ENCODE results near the gene NOL6.

The NOL6 gene

GRCh38 chr9:33447799-33448553 is 25.7 kb downstream of the NOL6 start:
- DNase-seq, result peak in 1 of 2 experiments; percentile 86

GRCh38 chr9:33446946-33447798 is 26.6 kb downstream of the NOL6 start, which contains the start of gene AQP3:
AQP3 (minus strand) TSS chr9:33447593; CDS start chr9:33447530, 63 bp downstream.
- peak; percentile 65 to 86 for DNase-seq

GRCh38 chr9:33446240-33446945 is 27.3 kb downstream of the NOL6 start:
- peak in 1 of 2 experiments; percentile 66 for DNase-seq

GRCh38 chr9:33445389-33446239 is 28.1 kb downstream of the NOL6 start:
- DNase-seq, result no peak

GRCh38 chr9:33443464-33444154 is 30.1 kb downstream of the NOL6 start:
- no peak for DNase-seq

- DNase-seq, result no peak
These were observed 30.7 kb downstream of the NOL6 start for GRCh38 chr9:33443047-33443446.

- DNase-seq, result no peak
These were observed 31.6 kb downstream of the NOL6 start for GRCh38 chr9:33442125-33442524.

- no peak for DNase-seq
These were observed 33.1 kb downstream of the NOL6 start for GRCh38 chr9:33440609-33441008.

GRCh38 chr9:33440204-33440603 is 33.5 kb downstream of the NOL6 start:
- DNase-seq, result peak in 1 of 2 experiments; percentile 33

GRCh38 chr9:33439731-33440130 is 34.0 kb downstream of the NOL6 start:
- DNase-seq, result no peak

GRCh38 chr9:33438926-33439680 is 34.6 kb downstream of the NOL6 start:
- DNase-seq, result peak in 1 of 2 experiments; percentile 12

GRCh38 chr9:33437898-33438297 is 35.8 kb downstream of the NOL6 start:
- no peak for DNase-seq

- no peak for DNase-seq
These were observed 36.5 kb downstream of the NOL6 start for GRCh38 chr9:33437205-33437604.

GRCh38 chr9:33436445-33436844 is 37.3 kb downstream of the NOL6 start:
- DNase-seq, result peak; percentile 46 to 59

- peak; percentile 69 to 90 for DNase-seq
These were observed 37.9 kb downstream of the NOL6 start for GRCh38 chr9:33435821-33436277.

- DNase-seq, result no peak
These were observed 39.2 kb downstream of the NOL6 start for GRCh38 chr9:33434317-33435105.

- no peak for DNase-seq
These were observed 39.9 kb downstream of the NOL6 start for GRCh38 chr9:33433871-33434270.

- no peak for DNase-seq
These were observed 42.3 kb downstream of the NOL6 start for GRCh38 chr9:33431420-33431819.

- no peak for DNase-seq
These were observed 42.8 kb downstream of the NOL6 start for GRCh38 chr9:33430942-33431341.

Measured in NCI-H524 (cell line).